Pulmonary artery endothelial cell (primary cell): ENCODE data around the gene ZNF564. TPM values are rescaled to one million over a fixed set of nuclear protein-coding genes. Genes with fewer than 3 reads are reported as not detected.
"Not testable (repeated sequence)": the region's sequence is repeated elsewhere in the genome, so short reads cannot be mapped to it uniquely, and the experiment has no call there.

ENCODE experiments used
- DNase-seq: peaks from one replicate; pipeline ENCODE4 v3.0.0-alpha.2; 2011; ENCODE audit warnings: low read depth, low spot score
- total RNA-seq: library from RNA; depleted of rRNA; stranded (reverse); fragments of >200 nt; gene quantifications from 2 replicates; pipeline ENCODE4 v1.2.3, GENCODE V29; 2014

Gene ZNF564
- total RNA-seq = 6.8 and 9.1 TPM in 2 replicates

GRCh38 chr19:12551060-12551832 lies at the start of gene ZNF564:
Gene ZNF564, minus strand, starts transcription at chr19:12551482. Its CDS starts 150 bp downstream, at chr19:12551332.
- peak; percentile 94 for DNase-seq

- DNase-seq = no peak
Observed at GRCh38 chr19:12597594-12597993, 46.3 kb upstream of the ZNF564 start.

DNA sequence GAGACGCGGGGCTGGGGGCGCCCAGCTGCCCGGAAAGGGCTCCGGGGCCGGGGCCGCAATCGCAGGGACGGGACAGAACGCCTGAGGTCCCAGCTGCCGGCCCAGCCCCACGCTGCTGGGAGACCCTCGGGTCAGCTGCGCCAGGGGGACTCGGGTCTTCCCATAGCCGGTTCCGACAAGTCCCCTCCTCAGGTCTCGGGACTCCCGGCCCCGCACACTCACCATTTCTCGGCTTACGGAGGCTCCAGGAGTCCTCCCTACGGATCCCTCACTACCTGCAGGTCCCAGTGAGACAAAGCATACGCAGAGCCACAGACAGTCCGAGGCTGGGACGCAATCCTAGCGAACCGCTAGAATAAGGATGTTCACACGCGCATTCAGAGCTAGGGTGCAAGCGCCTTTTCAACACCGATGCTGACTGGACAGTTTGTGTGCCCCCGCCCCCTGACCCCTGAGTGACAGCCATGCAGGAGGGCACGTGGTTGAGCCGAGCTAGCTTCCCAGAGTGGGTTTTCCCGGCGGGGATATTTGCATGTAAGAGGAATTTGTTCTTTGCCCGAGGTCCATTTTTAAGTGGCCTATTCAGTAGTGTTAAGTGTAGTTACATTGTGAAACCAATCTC lies 45.8 kb upstream of the ZNF564 start:
- DNase-seq = no peak

DNA sequence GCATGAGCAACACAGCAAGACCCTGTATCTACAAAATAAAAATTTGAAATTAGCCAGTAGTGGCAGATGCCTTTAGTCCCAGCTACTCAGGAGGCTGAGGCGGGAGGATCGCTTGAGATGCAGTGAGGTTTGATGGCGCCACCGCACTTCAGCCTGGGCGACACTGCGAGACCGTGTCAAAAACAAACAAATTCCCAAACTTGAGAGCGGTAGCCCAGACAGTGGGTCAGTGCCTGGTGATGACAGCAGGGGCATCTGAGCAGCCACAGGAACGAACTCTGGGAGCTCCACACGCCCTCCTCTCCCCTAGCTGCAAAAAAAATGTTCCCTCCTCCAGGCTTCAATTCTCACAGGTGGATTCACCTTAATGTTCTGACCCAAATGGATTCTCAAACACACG lies 45.2 kb upstream of the ZNF564 start:
- no peak for DNase-seq

DNA sequence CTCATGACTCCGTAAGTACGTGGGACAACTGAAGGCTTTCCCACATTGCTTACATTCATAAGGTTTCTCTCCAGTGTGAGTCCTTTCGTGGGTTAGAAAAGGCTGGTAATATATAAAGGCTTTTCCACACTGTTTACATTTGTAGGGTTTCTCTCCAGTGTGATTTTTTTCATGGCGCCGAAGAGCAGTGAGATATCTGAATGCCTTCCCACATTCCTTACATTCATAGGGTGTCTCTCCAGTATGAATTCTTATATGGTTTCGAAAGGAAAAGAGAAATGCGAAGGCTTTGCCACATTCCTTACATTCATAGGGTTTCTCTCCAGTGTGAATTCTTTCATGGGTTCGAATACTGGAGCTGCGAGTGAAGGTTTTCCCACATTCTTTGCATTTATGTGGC lies 29.8 kb upstream of the ZNF564 start:
- DNase-seq = no peak

GRCh38 chr19:12580180-12580694 lies 29.0 kb upstream of the ZNF564 start:
- DNase-seq = no peak

DNA sequence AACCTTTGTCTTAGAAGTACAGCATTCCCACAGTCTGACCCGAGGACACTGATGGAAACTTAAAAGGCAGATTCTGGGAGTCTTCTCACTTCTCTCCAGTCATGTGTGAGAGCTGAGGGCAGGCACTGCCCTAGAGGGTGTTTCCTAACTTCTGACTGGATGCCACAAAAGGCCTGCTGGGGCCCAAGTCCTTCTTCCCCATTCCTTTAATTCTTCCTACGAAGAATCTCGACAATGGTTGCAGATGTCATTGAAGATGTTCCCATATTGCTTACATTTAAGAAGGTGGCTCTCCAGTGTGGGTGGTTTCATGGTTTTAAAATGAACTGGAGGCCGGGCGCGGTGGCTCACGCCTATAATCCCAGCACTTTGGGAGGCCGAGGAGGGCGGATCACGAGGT lies 27.4 kb upstream of the ZNF564 start:
- no peak for DNase-seq

GRCh38 chr19:12574036-12574435 lies 22.8 kb upstream of the ZNF564 start:
- DNase-seq = no peak

- DNase-seq = no peak
Observed at GRCh38 chr19:12567951-12568350, 16.7 kb upstream of the ZNF564 start.

DNA sequence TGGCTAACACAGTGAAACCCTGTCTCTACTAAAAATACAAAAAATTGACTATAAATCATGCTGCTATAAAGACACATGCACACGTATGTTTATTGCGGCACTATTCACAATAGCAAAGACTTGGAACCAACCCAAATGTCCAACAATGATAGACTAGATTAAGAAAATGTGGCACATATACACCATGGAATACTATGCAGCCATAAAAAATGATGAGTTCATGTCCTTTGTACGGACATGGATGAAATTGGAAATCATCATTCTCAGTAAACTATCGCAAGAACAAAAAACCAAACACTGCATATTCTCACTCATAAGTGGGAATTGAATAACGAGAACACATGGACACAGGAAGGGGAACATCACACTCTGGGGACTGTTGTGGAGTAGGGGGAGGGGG lies 15.1 kb upstream of the ZNF564 start:
- not testable (repeated sequence) for DNase-seq

DNA sequence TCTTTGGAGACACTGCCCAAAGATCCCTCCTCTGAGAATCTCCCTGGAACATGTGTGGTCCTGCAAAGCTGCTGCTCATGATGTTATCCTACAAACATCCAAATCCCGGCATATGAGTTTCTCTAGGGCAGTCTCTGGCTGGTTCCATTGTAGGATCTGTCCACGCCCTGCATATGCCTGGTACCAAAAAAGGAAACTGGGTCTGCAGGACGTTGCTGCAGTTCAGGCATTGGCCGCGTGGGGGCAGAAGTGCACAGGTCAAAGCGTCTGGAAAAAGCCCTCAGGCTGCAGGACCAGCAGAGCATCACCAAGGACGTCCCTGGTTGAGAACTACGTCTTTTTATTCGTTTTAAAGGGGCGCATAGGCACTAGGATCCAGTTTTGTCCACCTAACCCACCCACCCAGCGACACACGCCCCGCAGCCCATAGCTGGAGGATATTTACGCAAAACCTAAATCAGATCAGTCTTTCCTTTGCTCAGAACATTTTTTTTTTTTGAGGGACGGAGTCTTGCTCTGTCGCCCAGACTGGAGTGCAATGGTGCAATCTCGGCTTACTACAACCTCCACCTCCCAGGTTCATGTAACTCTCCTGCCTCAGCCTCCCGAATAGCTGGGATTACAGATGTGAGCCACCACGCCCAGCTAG lies 12.9 kb upstream of the ZNF564 start:
- DNase-seq = peak; percentile 52

DNA sequence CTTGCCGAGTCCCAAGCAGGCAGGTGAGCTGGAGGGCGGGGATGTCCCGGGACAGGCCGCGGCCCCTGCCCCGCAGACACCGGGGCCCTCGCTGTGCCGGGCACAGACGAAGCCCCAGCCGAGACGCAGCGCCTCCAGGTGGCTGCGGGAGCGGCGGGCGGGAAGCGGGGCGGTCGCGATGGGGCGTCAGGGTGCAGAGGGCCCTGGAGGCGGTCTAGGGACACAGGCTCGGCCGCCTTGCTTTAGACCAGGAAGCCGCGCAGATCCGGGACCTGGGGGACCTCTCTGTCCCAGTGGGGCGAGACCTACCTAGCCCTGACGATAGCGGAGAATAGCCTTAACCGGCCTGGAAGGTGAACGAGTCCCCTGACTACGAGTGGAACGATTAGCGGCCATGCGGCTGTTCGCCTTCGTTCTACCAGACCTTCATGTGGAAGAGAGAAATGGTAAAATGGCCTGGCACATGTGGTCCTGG lies 4.2 kb upstream of the ZNF564 start:
- DNase-seq = no peak

DNA sequence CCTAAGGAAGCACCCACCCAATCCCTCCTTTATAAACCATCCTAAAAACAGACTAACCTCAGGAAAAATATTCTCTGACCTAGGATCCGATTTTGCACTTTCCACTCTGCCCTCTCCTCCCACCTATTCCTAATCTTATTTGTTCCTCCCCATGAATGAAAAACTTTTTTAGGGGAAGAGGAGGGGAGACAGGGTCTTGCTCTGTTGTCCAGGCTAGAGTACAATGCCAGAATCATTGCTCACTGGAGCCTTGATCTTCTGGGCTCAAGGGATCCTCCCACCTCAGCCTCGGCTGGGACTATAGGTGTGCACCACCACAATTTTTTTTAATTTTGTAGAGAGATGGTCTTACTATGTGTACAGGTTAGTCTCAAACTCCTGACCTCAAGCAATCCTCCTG lies 4.4 kb downstream of the ZNF564 start:
- no peak for DNase-seq

- no peak for DNase-seq
Observed at GRCh38 chr19:12546068-12546467, 5.2 kb downstream of the ZNF564 start.

- DNase-seq = no peak
Observed at GRCh38 chr19:12545267-12545666, 6.0 kb downstream of the ZNF564 start.

DNA sequence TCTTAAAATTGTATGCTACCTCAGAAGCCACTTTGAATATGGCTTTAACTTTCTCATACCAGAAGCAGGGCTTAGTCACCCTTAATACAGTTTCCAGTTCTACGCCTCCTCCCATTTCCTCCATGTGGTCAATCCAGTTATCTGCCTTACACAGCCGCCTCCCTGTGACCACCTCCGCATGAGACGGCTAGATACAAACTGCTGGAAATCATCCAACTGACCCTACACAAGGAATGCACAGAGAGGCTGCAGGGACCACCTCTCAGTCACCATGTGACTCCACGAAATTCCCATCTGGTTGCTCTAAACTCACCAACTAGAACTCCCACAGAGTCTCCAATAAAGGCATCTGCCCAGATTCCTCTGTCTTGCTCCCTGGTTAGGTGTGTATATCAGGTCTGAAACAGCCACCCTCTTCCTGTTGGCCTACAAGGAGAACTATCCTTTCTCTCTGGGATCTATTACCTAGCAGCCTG lies 6.8 kb downstream of the ZNF564 start:
- peak; percentile 65 for DNase-seq

DNA sequence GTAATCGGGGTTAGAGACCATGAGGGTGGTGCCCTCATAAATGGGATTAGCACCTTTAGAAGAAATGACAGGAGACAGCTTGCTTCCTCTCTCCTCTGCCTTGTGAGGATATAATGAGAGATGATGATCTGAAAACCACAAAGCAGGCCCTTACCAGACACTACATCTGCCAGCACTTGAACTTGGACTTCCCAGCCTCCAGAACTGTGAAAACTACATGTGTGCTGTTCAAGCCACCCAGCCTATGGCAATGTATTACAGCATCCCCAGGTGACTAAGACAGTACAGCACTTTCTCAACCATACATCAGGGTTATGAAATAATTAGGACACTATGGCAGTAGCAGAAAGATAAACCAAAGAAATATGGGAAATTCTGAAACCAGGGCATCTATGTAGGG lies 7.4 kb downstream of the ZNF564 start:
- DNase-seq = no peak

- DNase-seq = no peak
Observed at GRCh38 chr19:12527034-12527836, 24.0 kb downstream of the ZNF564 start.

DNA sequence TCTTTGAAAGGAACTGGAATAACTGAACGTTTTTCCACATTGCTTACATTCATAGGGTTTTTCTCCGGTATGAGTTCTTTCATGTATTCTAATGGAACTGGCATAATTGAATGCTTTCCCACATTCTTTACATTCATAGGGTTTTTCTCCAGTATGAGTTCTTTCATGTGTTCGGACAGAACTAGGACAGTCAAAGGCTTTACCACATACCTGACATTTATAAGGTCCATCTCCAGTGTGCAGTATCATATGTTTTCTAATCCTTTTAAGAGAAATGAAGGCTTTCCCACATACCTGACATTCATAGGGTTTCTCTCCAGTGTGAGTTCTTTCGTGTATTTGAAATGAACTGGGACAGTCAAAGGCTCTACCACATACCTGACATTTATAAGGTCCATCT lies 24.7 kb downstream of the ZNF564 start:
- no peak for DNase-seq

GRCh38 chr19:12521996-12522395 lies 29.3 kb downstream of the ZNF564 start:
- DNase-seq = no peak

DNA sequence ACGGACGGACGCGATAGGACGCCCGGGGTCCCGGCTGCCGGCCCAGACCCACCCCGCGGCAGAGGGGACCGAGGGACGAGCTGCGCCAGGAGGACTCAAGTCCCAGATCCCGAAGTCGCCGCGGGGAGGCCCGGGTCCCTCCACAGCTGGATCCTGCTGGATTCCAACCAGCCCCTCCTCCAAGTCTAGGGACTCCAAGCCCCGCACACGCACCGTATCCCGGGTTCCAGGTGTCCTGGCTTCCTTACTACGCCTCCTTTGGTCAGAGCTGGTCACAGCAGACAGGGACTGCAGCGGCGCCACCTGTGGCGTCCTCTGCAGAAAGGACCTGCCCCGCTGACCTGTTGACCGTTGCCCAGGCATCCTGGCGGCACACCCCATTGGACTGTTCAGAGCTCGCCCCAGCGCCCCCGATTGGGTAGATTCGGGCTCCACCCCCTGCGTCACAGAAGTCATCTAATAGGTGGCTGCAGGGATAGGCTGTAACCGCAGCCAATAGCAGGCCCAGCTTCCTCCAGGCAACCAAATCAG lies 37.7 kb downstream of the ZNF564 start:
- no peak for DNase-seq
